ENCODE measurements around the gene EPHA7. TPM values are rescaled to one million over a fixed set of nuclear protein-coding genes. Genes with fewer than 3 reads are reported as not detected.

The EPHA7 gene
- total RNA-seq, 6 donors from 2014 or later: under 0.01 to 4.6 (median 0.27) TPM

GRCh38 chr6:93194480-93194879 lies 224.9 kb downstream of the EPHA7 start:
- no peak for ATAC-seq (ENCODE audit: low FRiP score in 2 of 2)

GRCh38 chr6:93193868-93194267 lies 225.5 kb downstream of the EPHA7 start:
- no peak for TF ChIP-seq CTCF (IDR thresholded peaks at IDR 0.05)
- TF ChIP-seq POLR2AphosphoS5 (IDR thresholded peaks at IDR 0.05): no peak
- no peak for TF ChIP-seq POLR2A (IDR thresholded peaks at IDR 0.05)
- TF ChIP-seq EP300 (IDR thresholded peaks at IDR 0.05): no peak
- no peak overlapping the region for H3K4me3 ChIP-seq
- H3K27ac ChIP-seq: no peak overlapping the region
- ATAC-seq (ENCODE audit: low FRiP score in 2 of 2): no peak
- no peaks in the 10 kb centered on the region for H3K27me3 ChIP-seq
- no peaks in the 10 kb centered on the region for H3K4me1 ChIP-seq
- no peaks in the 10 kb centered on the region for H3K9me3 ChIP-seq
- no peak for DNase-seq
- 53 to 57% methylated on average over 2 of the region's 2 CpGs for WGBS, 2 donors
- H3K36me3 ChIP-seq: no peaks in the 10 kb centered on the region

More at GRCh38 chr6:93194480-93194879, 224.9 kb downstream of the EPHA7 start:
- H3K4me3 ChIP-seq: no peak overlapping the region
- no peaks in the 10 kb centered on the region for H3K36me3 ChIP-seq
- no peak for TF ChIP-seq POLR2A (IDR thresholded peaks at IDR 0.05)
- H3K9me3 ChIP-seq: no peaks in the 10 kb centered on the region
- H3K27me3 ChIP-seq: no peaks in the 10 kb centered on the region
- H3K27ac ChIP-seq: no peak overlapping the region
- no peaks in the 10 kb centered on the region for H3K4me1 ChIP-seq
- DNase-seq: no peak
